ENCODE results near the gene TMEM121.
A peak's percentile ranks its signal among the peaks of the same experiment; 100 is the strongest.

The TMEM121 gene

DNA sequence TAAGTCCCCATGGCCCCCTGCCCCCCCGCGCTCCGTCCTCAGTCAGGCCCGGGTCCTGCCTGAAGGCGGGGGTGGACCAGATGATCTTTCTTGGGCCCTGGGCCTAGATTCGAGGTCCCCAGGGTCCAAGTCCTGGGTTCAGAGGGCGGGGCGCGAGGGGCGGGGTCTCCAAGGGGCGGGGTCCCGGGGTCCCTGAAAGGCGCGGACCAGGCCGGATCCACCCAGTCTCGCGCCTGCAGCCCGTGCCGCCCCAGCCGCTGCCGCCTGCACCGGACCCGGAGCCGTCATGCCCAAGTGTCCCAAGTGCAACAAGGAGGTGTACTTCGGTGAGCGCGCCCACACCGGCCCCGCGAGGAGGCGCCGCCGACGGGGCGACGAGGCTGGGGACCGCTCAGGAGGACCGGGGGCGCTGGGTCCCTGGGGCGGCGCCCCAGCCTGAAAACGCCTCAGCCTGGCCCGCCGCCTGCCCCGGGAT lies 39.4 kb upstream of the TMEM121 start:
- DNase-seq (ENCODE audit: low read depth, low spot score): no peak
- H3K27ac ChIP-seq: no peak overlapping the region

DNA sequence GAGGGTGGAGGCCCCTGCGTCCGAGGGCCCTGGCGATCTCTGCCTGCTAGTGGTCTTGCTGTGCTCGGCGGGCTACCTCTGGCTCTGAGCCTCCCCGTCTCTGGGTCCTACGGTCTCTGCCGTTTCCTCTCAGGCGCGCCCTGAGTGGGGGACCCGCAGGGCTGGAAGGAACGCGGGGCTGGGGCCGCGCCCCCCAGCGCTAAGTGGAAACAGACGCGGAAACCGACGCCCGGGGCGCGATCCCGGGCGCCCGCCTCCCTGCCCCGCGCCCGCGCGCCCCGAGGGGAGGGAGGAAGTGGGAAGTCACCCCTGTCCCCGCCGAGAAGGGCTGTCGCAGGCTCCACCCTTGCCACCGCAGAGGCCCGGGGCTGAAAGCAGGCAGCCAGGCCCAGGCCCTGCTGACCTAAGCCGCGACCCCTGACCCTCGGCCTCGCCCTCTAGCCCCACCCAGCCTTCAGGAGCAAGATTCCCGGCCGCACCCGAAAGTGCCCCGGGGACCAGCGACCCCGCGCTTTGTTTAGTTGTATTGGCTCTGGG lies 38.9 kb upstream of the TMEM121 start:
- DNase-seq (ENCODE audit: low read depth, low spot score): no peak
- no peak overlapping the region for H3K27ac ChIP-seq

DNA sequence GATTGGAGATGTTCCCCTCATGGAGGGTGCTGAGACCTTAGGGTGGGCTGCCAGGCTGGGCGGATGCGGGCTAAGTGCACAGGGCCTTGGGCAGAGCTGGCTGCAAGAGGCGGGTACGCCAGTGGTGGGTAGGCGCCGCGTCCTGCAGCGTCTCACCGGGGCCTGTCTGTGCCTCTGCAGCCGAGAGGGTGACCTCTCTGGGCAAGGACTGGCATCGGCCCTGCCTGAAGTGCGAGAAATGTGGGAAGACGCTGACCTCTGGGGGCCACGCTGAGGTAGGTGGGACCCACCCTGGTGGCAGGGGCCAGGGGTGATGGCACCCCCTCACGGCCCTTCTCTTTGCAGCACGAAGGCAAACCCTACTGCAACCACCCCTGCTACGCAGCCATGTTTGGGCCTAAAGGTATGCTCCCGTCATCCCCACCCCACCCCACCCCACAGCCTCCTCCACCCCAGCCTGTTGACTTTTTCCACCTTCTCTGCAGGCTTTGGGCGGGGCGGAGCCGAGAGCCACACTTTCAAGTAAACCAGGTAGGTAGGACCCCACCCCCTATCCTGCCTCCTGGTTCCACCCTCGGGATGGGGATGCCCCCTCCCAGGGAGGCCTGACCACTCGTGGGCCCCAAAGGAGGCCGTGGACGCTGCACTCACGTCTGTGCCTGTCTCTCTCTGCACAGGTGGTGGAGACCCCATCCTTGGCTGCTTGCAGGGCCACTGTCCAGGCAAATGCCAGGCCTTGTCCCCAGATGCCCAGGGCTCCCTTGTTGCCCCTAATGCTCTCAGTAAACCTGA lies 38.2 kb upstream of the TMEM121 start:
- DNase-seq (ENCODE audit: low read depth, low spot score): no peak
- H3K27ac ChIP-seq: no peak overlapping the region

DNA sequence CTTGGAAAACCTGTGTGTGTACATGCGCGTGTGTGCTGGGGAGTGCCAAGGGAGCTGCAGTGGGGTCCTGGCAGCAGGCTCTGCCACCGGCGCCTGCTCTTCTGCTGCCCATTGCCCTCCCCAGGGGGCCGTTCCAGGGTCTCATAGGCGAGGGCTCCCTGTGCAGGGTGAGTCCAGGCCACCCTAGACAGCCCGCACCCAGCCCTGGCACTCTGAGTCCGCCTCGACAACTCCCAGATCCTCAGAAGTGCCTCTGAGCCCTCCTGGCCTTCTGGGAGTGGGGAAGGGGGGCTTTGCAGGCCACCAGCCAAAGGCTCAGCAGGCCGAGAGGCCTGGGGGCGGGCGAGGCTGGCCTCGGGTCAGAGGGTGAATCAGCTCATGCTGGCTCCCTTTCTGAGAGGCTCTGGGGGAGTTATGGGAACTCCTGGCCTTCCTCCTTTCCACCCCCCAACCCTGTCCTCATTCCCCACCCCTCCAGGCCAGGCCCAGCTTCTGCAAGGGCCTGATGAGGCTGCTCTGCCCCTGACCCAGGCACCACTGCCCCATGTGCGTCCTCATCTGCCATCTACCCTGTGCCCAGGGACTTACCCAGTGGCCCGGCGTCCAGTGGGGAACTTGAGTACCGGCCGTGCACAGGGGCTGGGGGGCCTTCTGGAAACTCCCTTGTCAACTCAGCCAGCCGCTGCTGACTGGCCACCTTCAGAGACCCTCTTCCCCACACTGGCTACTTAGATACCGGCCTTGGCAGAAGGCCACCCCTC lies 37.4 kb upstream of the TMEM121 start:
- no peak for DNase-seq (ENCODE audit: low read depth, low spot score)
- no peak overlapping the region for H3K27ac ChIP-seq

DNA sequence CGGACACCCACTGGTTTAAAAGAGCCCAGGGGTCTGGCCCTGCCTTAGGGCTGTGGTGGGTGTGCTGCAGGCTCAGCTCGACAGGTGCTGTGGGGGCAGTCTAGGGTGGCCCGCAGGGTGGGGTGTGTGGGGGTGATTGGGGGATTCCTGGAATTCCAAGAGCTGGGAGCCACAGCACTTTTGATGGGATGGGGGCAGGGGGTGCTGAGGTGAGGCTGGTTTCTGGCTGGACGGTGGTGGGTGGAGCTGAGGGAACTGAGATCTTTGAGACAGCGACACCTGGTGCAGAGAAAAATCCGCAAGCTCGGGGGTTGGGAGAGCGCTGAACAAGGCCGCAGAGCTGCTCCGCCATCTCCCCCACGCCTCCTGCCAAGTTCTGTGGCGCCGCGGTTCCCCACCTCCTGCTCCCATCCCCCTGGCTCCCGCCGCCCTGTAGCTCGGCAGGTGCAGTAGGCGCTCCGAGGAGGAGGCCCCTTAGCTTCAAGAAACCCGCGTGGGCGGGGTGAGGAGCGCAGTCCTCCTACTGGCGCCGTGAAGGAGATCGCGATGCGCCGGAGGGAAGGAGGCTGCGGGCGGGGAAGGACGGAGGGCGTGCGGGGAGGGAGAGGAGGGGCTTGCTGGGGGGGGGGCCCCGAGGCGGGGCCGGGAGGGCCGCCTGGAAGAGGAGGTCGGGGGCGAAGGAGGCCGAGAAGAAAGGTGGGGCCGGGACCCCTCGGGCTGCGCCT lies 36.7 kb upstream of the TMEM121 start:
- H3K27ac ChIP-seq: peak overlapping the region; percentile 75
- peak; percentile 61 for DNase-seq (ENCODE audit: low read depth, low spot score)

DNA sequence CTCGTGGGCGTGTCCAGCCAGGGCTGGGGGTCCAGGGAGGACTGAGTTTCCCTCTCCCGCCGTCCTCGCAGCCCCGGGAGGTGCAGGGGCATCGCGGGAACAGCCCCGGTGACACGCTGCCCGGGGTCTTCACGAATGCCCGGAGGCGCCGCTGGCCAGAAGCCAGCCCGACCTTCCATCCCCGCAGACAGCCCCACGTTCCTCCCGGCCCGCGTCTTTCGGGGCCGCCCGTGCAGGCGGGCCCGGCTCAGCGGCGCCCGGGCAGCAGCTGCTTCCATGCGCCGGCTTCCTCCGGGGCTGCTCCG lies 36.2 kb upstream of the TMEM121 start:
- DNase-seq (ENCODE audit: low read depth, low spot score): no peak

DNA sequence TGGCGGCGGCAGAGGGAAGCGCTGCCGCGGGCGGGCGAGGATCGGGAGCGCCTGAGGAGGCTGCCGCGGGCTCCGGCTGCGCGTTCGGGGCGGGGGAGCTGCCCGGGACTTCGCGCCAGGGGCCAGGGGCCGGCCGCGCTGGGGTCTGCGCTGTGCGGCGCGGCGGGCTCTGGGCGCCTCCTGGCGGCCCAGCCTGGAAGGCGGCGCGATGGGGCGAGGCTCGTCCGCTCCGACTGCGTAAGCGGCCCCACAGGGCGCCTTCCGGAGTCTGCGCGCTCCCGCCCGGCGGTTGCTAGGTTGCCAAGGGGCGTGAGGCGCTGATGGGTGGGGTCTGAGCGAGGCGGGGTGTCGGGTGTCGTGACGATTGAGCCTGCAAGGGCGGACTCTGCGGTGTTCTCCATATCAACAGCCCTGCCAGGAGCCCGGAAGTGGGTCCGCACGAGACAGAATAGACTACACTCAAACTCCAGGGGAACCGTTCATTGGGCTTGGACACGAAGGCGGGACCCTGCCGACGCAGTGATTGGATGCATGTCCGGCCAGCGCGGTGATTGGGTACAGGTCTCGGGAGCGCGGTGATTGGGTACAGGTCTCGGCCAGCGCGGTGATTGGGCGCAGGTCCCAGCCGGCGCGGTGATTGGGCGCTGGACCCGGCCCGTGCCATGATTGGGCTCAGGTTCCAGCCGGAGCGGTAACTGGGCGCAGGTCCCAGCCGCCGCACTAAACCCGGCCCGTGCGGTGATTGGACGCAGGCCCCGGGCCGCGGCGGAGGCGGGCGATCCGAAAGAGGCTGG lies 35.6 kb upstream of the TMEM121 start, which contains the start of gene TEDC1:
Gene TEDC1, plus strand, starts transcription at position 675 of the 794 bp plus-strand sequence. CDS start 130 bp downstream, outside the sequence.
- peak within 1 kb of the TSS; percentile 75 for H3K27ac ChIP-seq
- peak; percentile 100 for DNase-seq (ENCODE audit: low read depth, low spot score)

More for the DNA sequence above, 36.2 kb upstream of the TMEM121 start:
- H3K27ac ChIP-seq: peak overlapping the region; percentile 75

DNA sequence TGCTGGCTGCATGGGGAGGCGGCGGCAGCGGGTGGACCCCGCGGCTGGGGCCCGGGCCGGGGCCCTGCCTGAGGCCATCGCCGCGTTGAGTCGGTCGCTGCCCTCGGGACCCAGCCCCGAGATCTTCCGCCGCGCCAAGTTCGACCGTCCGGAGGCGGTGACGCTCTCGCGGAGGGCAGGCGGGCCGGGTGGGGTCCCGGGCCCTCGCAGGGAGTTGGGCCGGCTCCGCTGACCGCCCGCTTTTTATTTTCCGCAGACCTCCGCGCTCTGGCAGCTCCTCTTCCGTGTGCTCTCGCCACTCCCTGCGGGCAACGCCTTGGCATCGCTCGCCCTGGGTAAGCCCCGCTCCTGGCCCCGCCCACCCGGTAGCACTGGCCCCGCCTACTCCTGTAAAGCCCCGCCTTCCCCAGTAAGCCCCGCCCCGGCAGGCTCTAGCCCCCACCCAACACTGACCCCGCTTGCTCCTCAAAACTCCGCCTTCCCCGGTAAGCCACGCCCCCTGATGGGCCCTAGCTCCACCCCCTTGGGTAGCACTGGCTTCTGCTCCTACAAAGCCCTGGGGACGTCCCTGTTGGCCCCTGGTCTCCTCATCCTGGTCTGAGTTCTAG lies 34.9 kb upstream of the TMEM121 start:
- DNase-seq (ENCODE audit: low read depth, low spot score): peak; percentile 20
- peak overlapping the region; percentile 40 for H3K27ac ChIP-seq

DNA sequence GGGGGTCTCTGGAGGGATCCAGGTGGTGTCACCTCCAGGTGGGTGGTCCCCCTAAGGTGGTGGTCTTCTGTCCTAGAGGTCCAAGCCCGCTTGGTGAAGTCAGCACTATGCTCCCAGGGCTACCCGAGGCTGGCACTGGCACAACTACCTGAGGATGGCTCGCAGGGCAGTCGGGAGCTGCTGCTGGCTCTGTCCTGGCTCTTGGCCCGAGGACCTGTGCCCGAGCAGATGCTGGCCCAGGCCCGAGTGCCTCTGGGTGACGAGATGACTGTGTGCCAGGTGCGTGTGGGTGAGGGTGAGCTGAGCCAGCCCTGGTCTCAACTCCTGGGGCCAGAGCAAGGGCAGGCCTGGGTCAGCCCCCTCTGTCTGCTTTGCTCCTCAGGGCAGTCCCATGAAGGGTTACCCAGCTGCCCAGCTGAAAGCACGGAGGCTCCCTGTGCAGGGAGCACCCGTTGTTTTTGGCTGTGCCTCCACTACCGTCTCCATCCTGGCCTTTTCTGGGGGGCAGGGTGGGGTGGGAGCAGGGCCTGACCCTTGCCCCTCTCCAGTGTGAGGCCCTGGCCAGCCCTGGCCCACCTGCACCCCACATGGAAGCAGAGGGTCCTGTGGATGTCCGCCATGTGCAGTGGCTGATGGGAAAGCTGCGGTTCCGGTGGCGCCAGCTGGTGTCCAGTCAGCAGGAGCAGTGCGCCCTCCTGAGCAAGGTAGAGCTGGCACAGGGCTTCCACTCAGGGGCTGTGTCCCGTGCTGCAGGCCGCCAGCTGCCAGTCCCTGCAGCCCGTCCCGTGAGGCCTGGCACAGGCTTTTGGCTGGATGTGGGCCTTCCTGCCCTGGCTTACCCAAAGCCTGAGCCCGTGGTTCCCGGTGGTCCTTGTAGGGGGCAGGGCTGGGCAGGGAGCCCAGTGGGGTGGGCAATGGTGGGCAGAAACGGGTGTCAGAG lies 34.1 kb upstream of the TMEM121 start:
- no peak for DNase-seq (ENCODE audit: low read depth, low spot score)
- no peak overlapping the region for H3K27ac ChIP-seq

DNA sequence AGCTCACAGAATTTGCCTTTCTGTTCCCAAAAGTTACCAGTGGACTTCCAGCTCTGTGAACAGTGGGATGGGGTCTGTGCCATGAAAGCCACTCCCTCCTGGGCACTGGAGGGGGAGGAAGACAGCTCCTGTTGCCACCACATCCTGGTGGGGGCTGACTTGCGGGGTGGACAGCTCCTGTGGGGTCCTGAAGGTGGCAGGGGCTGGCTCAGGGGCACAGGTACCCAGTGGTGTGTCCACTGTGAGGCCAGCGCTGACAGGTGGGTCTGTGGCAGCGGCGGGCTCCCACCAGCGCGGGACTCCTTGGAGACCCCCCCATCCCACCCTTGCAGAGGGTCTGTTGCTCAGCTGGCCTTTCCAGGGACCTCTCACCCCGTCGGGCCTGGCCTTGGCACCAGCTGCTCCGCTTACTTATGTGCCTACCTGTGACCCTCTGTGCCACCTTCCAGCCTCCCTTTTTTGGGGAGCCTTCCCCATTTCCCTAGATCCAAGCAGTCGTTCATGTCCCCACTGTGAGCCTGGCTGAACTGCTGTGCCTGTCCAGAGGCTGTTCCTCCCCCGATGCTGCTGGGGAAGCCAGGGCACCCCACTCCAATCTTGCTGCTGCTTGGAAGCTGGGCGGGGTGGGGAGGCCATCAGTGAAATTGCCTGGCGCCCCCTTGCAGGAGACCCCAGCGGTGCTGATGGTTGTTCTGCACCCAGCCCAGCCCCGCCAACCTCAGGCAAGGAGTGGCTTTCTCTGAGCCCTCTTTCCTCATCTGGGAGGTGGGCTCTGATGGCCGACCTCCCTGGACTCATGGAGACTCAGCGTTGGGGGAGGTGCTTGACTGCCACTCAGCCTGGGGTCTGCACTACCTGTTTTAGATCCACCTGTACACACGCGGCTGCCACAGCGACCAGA lies 33.2 kb upstream of the TMEM121 start:
- H3K27ac ChIP-seq: no peak overlapping the region
- DNase-seq (ENCODE audit: low read depth, low spot score): no peak

DNA sequence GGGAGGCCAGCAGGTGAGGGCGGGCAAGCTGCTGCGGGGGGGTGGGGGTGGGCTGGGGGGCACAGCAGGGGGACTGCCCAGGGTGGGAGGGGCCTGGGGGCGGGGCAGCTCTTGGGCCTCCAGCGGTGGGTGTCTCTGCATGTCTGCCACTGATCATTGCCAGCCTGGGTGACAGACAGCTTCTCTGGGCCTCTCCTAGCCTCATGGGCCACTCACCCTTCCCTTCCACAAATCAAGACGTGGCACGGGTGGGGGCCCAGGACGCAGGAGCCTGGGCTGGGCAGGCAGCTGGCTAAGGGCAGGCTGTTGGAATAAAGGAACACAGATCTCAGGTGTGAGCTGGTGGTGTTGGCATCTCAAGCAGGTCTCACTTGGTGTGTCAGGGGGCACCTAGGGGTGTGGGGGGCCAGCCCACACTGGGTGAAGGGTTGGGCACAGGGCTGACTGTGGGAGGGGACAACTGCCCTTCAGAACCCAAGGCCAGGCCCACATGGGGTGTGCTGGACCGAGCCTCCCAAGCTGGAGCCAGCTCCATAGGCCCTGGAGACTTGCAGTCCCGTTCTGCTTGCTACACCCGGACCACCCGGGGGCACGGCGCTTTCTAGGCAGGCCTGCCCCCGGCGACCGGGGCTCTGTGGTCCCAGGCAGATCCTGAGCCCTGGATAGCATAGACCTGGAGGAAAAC lies 32.3 kb upstream of the TMEM121 start:
- no peak for DNase-seq (ENCODE audit: low read depth, low spot score)

DNA sequence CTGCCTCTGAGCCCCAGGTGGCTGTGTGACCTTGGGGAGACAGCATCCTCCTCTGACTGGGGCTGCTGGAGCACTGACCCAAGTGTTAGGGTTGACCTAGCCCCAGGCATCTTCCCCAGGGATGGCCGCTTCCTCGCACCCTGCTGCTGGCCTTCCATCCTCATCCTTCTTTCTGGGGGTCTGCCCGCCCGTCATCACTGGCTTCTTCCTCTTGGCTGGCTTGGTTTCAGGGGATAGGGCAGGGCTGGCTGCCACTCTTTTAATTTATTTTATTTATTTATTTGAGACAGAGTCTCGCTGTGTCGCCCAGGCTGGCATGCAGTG lies 31.8 kb upstream of the TMEM121 start:
- no peak for DNase-seq (ENCODE audit: low read depth, low spot score)
- H3K27ac ChIP-seq: no peak overlapping the region

More for the DNA sequence above, 32.3 kb upstream of the TMEM121 start:
- no peak overlapping the region for H3K27ac ChIP-seq

DNA sequence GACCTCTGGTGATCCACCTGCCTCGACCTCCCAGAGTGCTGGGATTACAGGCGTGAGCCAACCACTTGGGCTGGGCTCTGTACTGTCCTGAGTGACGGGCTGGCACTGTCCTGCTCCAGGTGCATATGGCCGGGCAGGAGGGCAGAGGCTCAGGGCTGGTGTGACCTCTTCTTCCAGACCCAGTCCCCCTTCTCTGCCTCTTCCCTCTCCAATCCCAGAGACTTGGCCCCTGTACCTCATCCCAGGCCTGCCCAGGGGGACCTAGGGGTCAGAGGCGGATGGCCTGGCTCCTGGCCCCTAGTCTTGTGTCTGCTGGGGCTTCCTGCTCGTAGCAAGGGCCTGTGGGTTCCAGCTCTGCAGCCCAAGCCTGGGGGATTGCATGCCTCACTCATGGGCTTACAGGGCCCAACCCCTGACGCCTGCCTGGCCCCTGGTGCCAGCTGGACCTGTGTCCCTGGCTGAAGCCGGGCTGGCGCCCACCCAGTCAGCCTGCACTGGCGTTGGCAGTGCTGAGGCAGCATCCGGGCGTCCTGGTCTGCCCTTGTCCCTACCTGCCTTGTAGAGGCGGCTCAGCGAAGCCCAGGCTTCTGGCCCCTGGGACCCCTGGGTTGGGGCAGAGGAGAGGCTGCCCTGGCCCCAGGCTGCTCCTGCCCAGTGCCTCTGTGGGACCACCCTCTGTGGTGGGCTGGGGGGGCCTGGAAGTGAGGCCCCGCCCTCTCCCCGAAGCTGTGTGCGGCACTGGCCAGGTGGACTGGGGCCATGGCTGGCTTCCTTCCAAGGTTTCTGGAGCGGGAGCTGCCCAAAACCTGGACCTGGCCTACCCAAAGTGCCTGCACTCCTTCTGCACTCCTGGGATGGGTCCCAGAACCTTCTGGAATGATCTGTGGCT lies 31.0 kb upstream of the TMEM121 start:
- H3K27ac ChIP-seq: no peak overlapping the region
- no peak for DNase-seq (ENCODE audit: low read depth, low spot score)

DNA sequence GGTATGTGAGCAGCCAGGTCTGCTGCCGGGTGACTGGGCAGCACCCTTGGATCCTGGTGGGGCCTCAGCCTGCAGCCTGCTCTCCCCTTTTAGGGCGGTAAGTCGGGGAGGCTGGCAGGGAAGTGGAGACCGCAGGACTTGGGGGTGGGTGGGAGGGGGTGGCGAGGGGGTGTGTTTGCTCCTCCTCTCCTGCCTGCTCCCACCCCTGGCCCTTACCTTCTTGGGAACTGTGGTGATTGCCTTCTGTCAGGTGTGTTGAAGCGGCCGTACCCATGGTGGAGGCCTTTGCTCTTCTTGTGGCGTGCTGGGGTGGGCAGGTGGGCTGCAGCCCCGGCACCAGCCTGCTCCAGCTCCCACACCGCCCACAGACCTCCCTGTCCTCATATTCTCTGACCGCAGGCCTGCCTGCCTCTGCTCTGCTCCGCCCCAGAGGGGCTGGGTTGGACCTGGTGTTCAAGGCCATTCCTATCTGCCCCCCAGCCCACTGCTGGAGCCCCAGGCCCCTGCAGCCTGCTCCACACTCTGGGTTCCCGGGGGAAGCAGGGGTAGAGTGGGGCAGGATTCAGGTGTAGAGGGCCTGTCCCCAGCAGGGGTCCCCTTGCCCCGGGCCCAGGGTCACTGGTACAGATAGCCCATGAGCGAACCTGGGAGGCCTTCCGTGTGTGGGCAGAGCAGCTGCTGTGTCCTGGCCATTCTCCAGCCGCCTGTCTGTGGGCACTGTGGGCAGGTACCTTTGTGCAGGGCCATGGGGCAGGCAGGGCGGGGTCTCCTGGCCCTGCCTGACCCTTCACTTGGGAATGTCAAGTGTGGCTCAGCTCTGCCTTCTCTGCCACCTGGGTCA lies 30.2 kb upstream of the TMEM121 start:
- no peak overlapping the region for H3K27ac ChIP-seq
- no peak for DNase-seq (ENCODE audit: low read depth, low spot score)

All from epithelial cell of prostate (primary cell).